GM12864 (cell line): ENCODE measurements around the gene KCNN4.
"Not testable (repeated sequence)": the region's sequence is repeated elsewhere in the genome, so short reads cannot be mapped to it uniquely, and the experiment has no call there.

Experiments
- DNase-seq: peaks from one replicate; pipeline ENCODE4 v3.0.0-alpha.2; 2011; ENCODE audit warnings: low read depth
- H3K4me3 ChIP-seq: 2 replicates; pipeline ENCODE4 v1.5.1; 2011; ENCODE audit warnings: mild to moderate bottlenecking, low read depth, low read length, control low read depth
- TF ChIP-seq, protein P1 (sequence below): IDR thresholded peaks from 2 replicates; pipeline ENCODE4 v1.5.1; 2011; ENCODE audit warnings: low read depth, mild to moderate bottlenecking, moderate library complexity, low read length, control low read depth, inconsistent platforms; ENCODE audit errors: missing control alignments

Gene KCNN4

DNA sequence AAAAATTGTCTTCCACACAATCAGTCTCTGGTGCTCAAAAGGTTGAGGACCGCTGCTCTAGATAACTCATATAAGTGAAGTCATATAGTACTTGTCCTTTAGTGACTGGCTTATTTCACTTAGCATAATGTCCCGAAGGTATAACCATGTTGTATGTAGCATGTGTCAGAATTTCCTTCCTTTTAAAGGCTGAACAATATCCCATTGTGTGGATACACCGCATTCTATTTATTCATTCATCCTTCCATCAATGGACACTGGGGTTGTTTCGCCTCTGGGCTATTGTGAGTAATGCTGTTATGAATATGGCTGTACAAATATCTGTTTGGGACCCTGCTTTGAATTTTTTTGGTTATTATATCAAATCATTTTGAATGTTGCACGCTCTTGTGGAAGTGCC is 26.1 kb upstream of the KCNN4 start:
- no peak overlapping the region for H3K4me3 ChIP-seq
- TF ChIP-seq, protein P1, sequence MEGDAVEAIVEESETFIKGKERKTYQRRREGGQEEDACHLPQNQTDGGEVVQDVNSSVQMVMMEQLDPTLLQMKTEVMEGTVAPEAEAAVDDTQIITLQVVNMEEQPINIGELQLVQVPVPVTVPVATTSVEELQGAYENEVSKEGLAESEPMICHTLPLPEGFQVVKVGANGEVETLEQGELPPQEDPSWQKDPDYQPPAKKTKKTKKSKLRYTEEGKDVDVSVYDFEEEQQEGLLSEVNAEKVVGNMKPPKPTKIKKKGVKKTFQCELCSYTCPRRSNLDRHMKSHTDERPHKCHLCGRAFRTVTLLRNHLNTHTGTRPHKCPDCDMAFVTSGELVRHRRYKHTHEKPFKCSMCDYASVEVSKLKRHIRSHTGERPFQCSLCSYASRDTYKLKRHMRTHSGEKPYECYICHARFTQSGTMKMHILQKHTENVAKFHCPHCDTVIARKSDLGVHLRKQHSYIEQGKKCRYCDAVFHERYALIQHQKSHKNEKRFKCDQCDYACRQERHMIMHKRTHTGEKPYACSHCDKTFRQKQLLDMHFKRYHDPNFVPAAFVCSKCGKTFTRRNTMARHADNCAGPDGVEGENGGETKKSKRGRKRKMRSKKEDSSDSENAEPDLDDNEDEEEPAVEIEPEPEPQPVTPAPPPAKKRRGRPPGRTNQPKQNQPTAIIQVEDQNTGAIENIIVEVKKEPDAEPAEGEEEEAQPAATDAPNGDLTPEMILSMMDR, result no peak
- no peak for DNase-seq

- not testable (repeated sequence) for H3K4me3 ChIP-seq, DNase-seq
Observed at GRCh38 chr19:43806401-43806800, 25.6 kb upstream of the KCNN4 start.

DNA sequence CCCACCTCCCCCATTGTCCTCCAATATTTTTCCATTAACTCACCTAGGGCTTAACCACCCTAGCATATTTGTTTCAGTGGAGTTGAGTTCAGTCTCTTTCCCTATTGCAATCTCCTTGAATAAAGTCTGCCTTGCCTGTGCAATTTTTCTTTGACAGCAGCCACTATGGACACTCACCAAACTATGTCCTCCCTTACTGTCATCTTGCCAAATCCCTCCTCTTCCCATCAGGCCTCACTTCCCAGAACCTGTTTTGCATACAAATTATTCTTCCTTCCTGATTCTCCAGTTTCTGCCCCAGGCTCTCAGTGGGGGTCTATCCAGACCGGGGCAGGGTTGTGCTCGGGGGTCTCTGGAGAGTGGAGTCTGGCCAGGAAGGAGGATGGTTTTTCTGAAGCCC is 23.7 kb upstream of the KCNN4 start:
- TF ChIP-seq, protein P1, result no peak
- no peak overlapping the region for H3K4me3 ChIP-seq
- DNase-seq, result no peak

DNA sequence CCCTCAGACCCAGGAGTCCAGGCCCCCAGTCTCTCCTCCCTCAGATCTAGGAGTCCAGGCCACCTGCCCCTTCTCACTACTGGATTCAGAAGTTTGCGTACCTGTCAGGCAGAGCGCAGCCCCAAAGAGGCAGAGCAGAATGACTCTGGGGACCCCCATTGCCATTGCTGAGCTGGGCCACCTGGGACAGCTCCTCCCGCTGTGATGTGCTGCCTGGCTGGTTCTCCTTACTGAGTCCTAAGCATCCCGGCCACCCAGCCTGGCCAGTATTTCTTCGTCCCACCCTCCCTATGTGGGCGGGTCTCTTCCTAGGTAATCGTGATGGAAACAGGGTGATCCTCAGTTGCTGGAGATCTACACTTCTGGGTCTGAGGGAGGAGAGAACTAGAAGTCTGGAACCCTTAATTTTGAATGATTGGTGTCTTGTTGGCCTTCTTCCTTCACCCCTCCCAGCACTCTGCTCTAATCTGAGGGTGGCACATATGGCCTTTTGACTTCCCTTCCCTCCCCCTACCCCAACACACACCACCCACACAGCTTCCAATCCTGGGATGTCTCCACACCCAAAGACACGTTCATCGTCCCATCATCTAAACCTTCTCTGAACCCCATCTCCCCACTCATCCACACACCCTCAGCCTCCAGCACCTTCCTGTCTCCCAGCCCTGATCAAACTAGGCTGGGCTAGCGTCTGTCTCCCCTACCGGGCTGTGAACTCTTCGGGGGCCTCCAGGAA is 21.6 kb upstream of the KCNN4 start, which contains the start of gene LYPD5:
Gene LYPD5, minus strand, starts transcription at position 232 of the 736 bp plus-strand sequence. Its CDS starts 67 bp downstream, at position 165.
- H3K4me3 ChIP-seq, result no peak within 1 kb of the TSS
- no peak for DNase-seq
- TF ChIP-seq, protein P1, result no peak

- H3K4me3 ChIP-seq, result no peak overlapping the region
- TF ChIP-seq, protein P1, result no peak
- no peak for DNase-seq
Observed at GRCh38 chr19:43799502-43800142, 18.8 kb upstream of the KCNN4 start.

GRCh38 chr19:43798546-43799409 is 18.0 kb upstream of the KCNN4 start:
- peak overlapping the region; percentile 48 for H3K4me3 ChIP-seq
- TF ChIP-seq, protein P1, result no peak
- no peak for DNase-seq

DNA sequence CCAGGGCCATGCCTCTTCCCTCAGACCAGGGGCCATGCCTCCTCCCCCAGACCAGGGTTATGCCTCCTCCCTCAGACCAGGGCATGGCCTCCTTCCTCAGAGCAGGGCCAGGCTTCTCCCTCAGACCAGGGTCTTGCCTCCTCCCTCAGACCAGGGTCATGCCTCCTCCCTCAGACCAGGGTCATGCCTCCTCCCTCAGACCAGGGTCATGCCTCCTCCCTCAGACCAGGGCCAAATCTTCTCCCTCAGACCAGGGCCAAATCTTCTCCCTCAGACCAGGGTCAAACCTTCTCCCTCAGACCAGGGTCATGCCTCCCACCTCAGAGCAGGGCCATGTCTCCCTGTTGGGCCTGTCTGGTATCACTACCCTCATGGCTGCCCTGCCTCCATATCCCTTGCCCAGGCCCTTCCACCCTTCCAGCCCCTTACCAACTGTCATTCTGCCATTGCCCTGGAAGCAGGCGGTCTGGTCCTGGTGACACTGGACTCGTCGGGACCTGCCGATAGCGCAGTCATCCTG is 17.3 kb upstream of the KCNN4 start:
- peak overlapping the region; percentile 48 for H3K4me3 ChIP-seq
- TF ChIP-seq, protein P1, result no peak
- DNase-seq, result no peak
